HepG2 (cell line): Measurements from ENCODE around the gene BBOF1. TPM values are rescaled to one million over a fixed set of nuclear protein-coding genes. Genes with fewer than 3 reads are reported as not detected.
A peak's percentile ranks its signal among the peaks of the same experiment; 100 is the strongest.

ENCODE experiments used
- FUBP1 ChIP-seq: sonication (generic); formaldehyde crosslinking; IDR thresholded peaks from 2 replicates; pipeline ENCODE4 v1.5.1; 2020; ENCODE audit warnings: missing genetic modification reagents, mild to moderate bottlenecking, borderline replicate concordance
- HES4 ChIP-seq: sonication (generic); formaldehyde crosslinking; IDR thresholded peaks from 2 replicates; pipeline ENCODE4 v1.9.0; 2021; ENCODE audit warnings: mild to moderate bottlenecking, missing genetic modification reagents, borderline replicate concordance
- HNF4A ChIP-seq: sonication (generic); formaldehyde crosslinking; IDR thresholded peaks from 2 replicates; pipeline ENCODE4 v1.4.0; 2020; ENCODE audit warnings: missing genetic modification reagents
- IRF1 ChIP-seq: sonication (generic); formaldehyde crosslinking; IDR thresholded peaks from 2 replicates; pipeline ENCODE4 v1.4.0; 2020; ENCODE audit warnings: low read depth, mild to moderate bottlenecking, missing genetic modification reagents
- KMT2B ChIP-seq: IDR thresholded peaks from 2 replicates; pipeline ENCODE4 v1.6.1; 2016; ENCODE audit warnings: missing genetic modification reagents, missing compliant biosample characterization
- MAZ ChIP-seq, 2 experiments: sonication (generic) in 1 of 2; formaldehyde crosslinking in 1 of 2; IDR thresholded peaks; 2 replicates each; pipeline versions ENCODE4 v1.5.0 to v1.6.1; 2012 to 2020; ENCODE audit warnings: low read depth in 2 of 2, mild to moderate bottlenecking in 2 of 2, borderline replicate concordance in 1 of 2, improper control_type of control experiment in 1 of 2, low read length in 1 of 2, missing genetic modification reagents in 1 of 2, moderate library complexity in 1 of 2
- PATZ1 ChIP-seq: sonication (generic); formaldehyde crosslinking; IDR thresholded peaks from 2 replicates; pipeline ENCODE4 v1.4.0; 2020; ENCODE audit warnings: missing genetic modification reagents
- PBX3 ChIP-seq: sonication (generic); formaldehyde crosslinking; IDR thresholded peaks from 2 replicates; pipeline ENCODE4 v1.8.1; 2023; ENCODE audit warnings: missing genetic modification reagents, inconsistent platforms, borderline replicate concordance
- PITX1 ChIP-seq: sonication (generic); formaldehyde crosslinking; IDR thresholded peaks from 2 replicates; pipeline ENCODE4 v1.5.1; 2020; ENCODE audit warnings: mild to moderate bottlenecking, missing genetic modification reagents
- SNAPC2 ChIP-seq: sonication (generic); formaldehyde crosslinking; IDR thresholded peaks from 2 replicates; pipeline ENCODE4 v1.8.1; 2022; ENCODE audit warnings: mild to moderate bottlenecking, missing genetic modification reagents
- SOX5 ChIP-seq: IDR thresholded peaks from 2 replicates; pipeline ENCODE4 v1.6.1; 2016; ENCODE audit warnings: borderline replicate concordance
- TEAD2 ChIP-seq: sonication (generic); formaldehyde crosslinking; IDR thresholded peaks from 2 replicates; pipeline ENCODE4 v1.9.0; 2021; ENCODE audit warnings: missing genetic modification reagents
- ZBTB4 ChIP-seq: sonication (generic); formaldehyde crosslinking; IDR thresholded peaks from 2 replicates; pipeline ENCODE4 v1.4.0; 2020; ENCODE audit warnings: missing genetic modification reagents, mild to moderate bottlenecking, borderline replicate concordance
- ZC3H13 ChIP-seq: sonication (generic); formaldehyde crosslinking; IDR thresholded peaks from 2 replicates; pipeline ENCODE4 v1.8.1; 2023; ENCODE audit warnings: mild to moderate bottlenecking, missing genetic modification reagents, moderate library complexity
- ZNF639 ChIP-seq: conservative IDR thresholded peaks from 2 replicates; pipeline ENCODE4 v1.6.1; 2018; ENCODE audit warnings: missing genetic modification reagents
- ZNF672 ChIP-seq: sonication (generic); formaldehyde crosslinking; IDR thresholded peaks from 2 replicates; pipeline ENCODE4 v1.8.1; 2022; ENCODE audit warnings: missing genetic modification reagents
- ZNF83 ChIP-seq: sonication (generic); formaldehyde crosslinking; IDR thresholded peaks from 2 replicates; pipeline ENCODE4 v1.4.0; 2020; ENCODE audit warnings: missing genetic modification reagents, mild to moderate bottlenecking, borderline replicate concordance
- polyA plus RNA-seq, 8 experiments: library from polyadenylated mRNA; depleted of rRNA in 3 of 8; stranded (reverse) in 7 of 8; unstranded in 1 of 8; fragments of >200 nt; fragmentation: Illumina TruSeq in 4 of 8; extraction: Trizol in 4 of 8; gene quantifications; 2 replicates each; pipeline versions ENCODE4 v1.2.1 to v1.2.3, GENCODE V29; 2011 to 2016; ENCODE audit warnings: low read depth in 4 of 8, missing spikeins in 1 of 8, mixed read lengths in 1 of 8; ENCODE audit not compliant: insufficient read depth in 1 of 8
- total RNA-seq, 5 experiments: library from RNA; depleted of rRNA; stranded (reverse); fragments of >200 nt; fragmentation: Illumina TruSeq; extraction: Trizol; gene quantifications; 2 replicates each; pipeline ENCODE4 v1.2.3, GENCODE V29; 2016; ENCODE audit warnings: low read depth in 1 of 5

The BBOF1 gene
- total and polyA plus RNA-seq, 2 of the 13 experiments (the other 11 are each of a cell fraction or from before 2014, with no cell fraction given) = 1.6 to 2.3 TPM

GRCh38 chr14:74084277-74085046 is 65.3 kb downstream of the BBOF1 start, which contains the start of the genes ALDH6A1 and LIN52 (continued):
- TF ChIP-seq TEAD2 (CRISPR knock-in tag) (no peak), SOX5 (CRISPR knock-in tag) (no peak), ZNF639 (CRISPR knock-in tag) (no peak; the same call in 1 of the 2 replicates), MAZ (IDR thresholded peaks at IDR 0.05; ENCODE audit: borderline replicate concordance, low read depth, low read length) (peak; percentile 55; the same call in 1 of the 2 replicates), MAZ (CRISPR knock-in tag; IDR thresholded peaks at IDR 0.05; ENCODE audit: low read depth) (no peak; the same call in 1 of the 2 replicates), ZNF672 (CRISPR knock-in tag) (no peak), IRF1 (no peak), PATZ1 (peak; percentile 63; the same call in 1 of the 2 replicates), ZC3H13 (CRISPR knock-in tag) (no peak), ZNF83 (no peak), SNAPC2 (no peak), PBX3 (CRISPR knock-in tag) (no peak), PITX1 (CRISPR knock-in tag) (peak; percentile 43), KMT2B (peak; percentile 33; the same call in 1 of the 2 replicates), ZBTB4 (CRISPR knock-in tag) (no peak), HES4 (0 out of 2 replicates have a peak, but pooled peaks have one; percentile 54), HNF4A (CRISPR knock-in tag) (no peak), FUBP1 (CRISPR knock-in tag) (no peak)
